Measurements from ENCODE around the gene C8B. TPM values are rescaled to one million over a fixed set of nuclear protein-coding genes. Genes with fewer than 3 reads are reported as not detected.

C8B gene
- polyA plus RNA-seq, 1 donor from 2014 or later, result not detected

GRCh38 chr1:56964349-56965017 is 1.3 kb downstream of the C8B start:
- no peaks in the 10 kb centered on the region for H4K20me1 ChIP-seq (ENCODE audit: insufficient read depth)
- no peaks in the 10 kb centered on the region for H3F3A ChIP-seq (ENCODE audit: insufficient read depth, low read length, poor library complexity, severe bottlenecking)
- H3K4me2 ChIP-seq (ENCODE audit: low read length), result no peak overlapping the region
- H3K9me2 ChIP-seq (ENCODE audit: insufficient read depth, low read length), result no peaks in the 10 kb centered on the region
- H3K36me3 ChIP-seq (ENCODE audit: insufficient read depth, low read length), result no peaks in the 10 kb centered on the region
- no peaks in the 10 kb centered on the region for H3K9me3 ChIP-seq (ENCODE audit: low read length)
- no peak overlapping the region for H3K9ac ChIP-seq (ENCODE audit: low read length)
- no peak overlapping the region for H2AFZ ChIP-seq (ENCODE audit: low read depth, low read length)
- H3K27ac ChIP-seq (ENCODE audit: low read length), result no peak overlapping the region
- no peak overlapping the region for H3K4me3 ChIP-seq (ENCODE audit: low read length)
- H3K27me3 ChIP-seq (ENCODE audit: insufficient read depth, low read depth, low read length), result no peaks in the 10 kb centered on the region
- no peak for TF ChIP-seq EZH2 (IDR thresholded peaks at IDR 0.05; ENCODE audit: borderline replicate concordance, insufficient read depth, low read length, poor library complexity, severe bottlenecking)
- TF ChIP-seq, protein P1, sequence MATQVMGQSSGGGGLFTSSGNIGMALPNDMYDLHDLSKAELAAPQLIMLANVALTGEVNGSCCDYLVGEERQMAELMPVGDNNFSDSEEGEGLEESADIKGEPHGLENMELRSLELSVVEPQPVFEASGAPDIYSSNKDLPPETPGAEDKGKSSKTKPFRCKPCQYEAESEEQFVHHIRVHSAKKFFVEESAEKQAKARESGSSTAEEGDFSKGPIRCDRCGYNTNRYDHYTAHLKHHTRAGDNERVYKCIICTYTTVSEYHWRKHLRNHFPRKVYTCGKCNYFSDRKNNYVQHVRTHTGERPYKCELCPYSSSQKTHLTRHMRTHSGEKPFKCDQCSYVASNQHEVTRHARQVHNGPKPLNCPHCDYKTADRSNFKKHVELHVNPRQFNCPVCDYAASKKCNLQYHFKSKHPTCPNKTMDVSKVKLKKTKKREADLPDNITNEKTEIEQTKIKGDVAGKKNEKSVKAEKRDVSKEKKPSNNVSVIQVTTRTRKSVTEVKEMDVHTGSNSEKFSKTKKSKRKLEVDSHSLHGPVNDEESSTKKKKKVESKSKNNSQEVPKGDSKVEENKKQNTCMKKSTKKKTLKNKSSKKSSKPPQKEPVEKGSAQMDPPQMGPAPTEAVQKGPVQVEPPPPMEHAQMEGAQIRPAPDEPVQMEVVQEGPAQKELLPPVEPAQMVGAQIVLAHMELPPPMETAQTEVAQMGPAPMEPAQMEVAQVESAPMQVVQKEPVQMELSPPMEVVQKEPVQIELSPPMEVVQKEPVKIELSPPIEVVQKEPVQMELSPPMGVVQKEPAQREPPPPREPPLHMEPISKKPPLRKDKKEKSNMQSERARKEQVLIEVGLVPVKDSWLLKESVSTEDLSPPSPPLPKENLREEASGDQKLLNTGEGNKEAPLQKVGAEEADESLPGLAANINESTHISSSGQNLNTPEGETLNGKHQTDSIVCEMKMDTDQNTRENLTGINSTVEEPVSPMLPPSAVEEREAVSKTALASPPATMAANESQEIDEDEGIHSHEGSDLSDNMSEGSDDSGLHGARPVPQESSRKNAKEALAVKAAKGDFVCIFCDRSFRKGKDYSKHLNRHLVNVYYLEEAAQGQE (IDR thresholded peaks at IDR 0.05; ENCODE audit: borderline replicate concordance), result no peak
- no peak for TF ChIP-seq MXI1 (conservative IDR thresholded peaks at IDR 0.05; ENCODE audit: poor library complexity, severe bottlenecking)
- no peaks in the 10 kb centered on the region for H3K79me2 ChIP-seq (replicated peaks; ENCODE audit: insufficient read depth, low read length)

DNA sequence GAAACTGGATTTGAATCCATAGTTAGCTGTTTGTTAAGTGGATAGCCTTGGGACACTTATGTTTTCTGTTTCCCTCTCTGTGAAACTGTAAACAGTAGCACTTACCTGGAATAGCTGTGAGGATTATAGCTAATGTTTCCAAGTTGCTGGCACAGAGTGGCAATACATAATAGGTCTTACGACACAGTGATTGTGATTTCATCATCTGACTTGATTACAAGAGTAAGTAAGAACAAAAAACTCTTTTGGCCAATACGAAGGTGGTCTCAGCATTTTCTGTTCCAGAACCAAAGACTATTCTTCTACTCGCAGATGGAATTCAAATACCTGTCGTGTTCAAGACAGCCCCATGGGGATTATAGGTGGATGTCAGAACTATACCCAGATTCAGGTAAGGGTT is 2.1 kb downstream of the C8B start:
- no peaks in the 10 kb centered on the region for H3K9me2 ChIP-seq (ENCODE audit: insufficient read depth, low read length)
- TF ChIP-seq POLR2AphosphoS5 (IDR thresholded peaks at IDR 0.05), result no peak
- no peak for TF ChIP-seq EP300 (conservative IDR thresholded peaks at IDR 0.05; ENCODE audit: poor library complexity, severe bottlenecking)
- H2AFZ ChIP-seq (ENCODE audit: low read depth, low read length), result no peak overlapping the region

GRCh38 chr1:56961426-56961825 is 4.4 kb downstream of the C8B start:
- no peaks in the 10 kb centered on the region for H4K20me1 ChIP-seq (ENCODE audit: insufficient read depth)
- no peak overlapping the region for H3K4me3 ChIP-seq (ENCODE audit: low read length)
- H3K9me3 ChIP-seq (ENCODE audit: low read length), result no peaks in the 10 kb centered on the region
- H2AFZ ChIP-seq (ENCODE audit: low read depth, low read length), result no peak overlapping the region
- no peaks in the 10 kb centered on the region for H3K27me3 ChIP-seq (ENCODE audit: insufficient read depth, low read depth, low read length)
- H3K79me2 ChIP-seq (replicated peaks; ENCODE audit: insufficient read depth, low read length), result no peaks in the 10 kb centered on the region
- no peaks in the 10 kb centered on the region for H3F3A ChIP-seq (ENCODE audit: insufficient read depth, low read length, poor library complexity, severe bottlenecking)
- H3K36me3 ChIP-seq (ENCODE audit: insufficient read depth, low read length), result no peaks in the 10 kb centered on the region
- no peak overlapping the region for H3K27ac ChIP-seq (ENCODE audit: low read length)
- H3K9ac ChIP-seq (ENCODE audit: low read length), result no peak overlapping the region
- H3K4me2 ChIP-seq (ENCODE audit: low read length), result no peak overlapping the region
- TF ChIP-seq TAF1 (IDR thresholded peaks at IDR 0.05; ENCODE audit: low read depth) (no peak), POLR2AphosphoS5 (IDR thresholded peaks at IDR 0.05) (no peak), CTCF (IDR thresholded peaks at IDR 0.05; ENCODE audit: poor library complexity, severe bottlenecking) (no peak), EP300 (conservative IDR thresholded peaks at IDR 0.05; ENCODE audit: poor library complexity, severe bottlenecking) (no peak), RAD21 (conservative IDR thresholded peaks at IDR 0.05) (no peak), EZH2 (IDR thresholded peaks at IDR 0.05; ENCODE audit: borderline replicate concordance, insufficient read depth, low read length, poor library complexity, severe bottlenecking) (no peak), MXI1 (conservative IDR thresholded peaks at IDR 0.05; ENCODE audit: poor library complexity, severe bottlenecking) (no peak), SMC3 (conservative IDR thresholded peaks at IDR 0.05; ENCODE audit: poor library complexity) (no peak)
- TF ChIP-seq, protein P1 (IDR thresholded peaks at IDR 0.05; ENCODE audit: borderline replicate concordance), result no peak
- H3K9me2 ChIP-seq (ENCODE audit: insufficient read depth, low read length), result no peaks in the 10 kb centered on the region

More for the DNA sequence above, 2.1 kb downstream of the C8B start:
- Histone ChIP-seq H3K79me2 (replicated peaks; ENCODE audit: insufficient read depth, low read length) (no peaks in the 10 kb centered on the region), H3K4me2 (ENCODE audit: low read length) (no peak overlapping the region), H3F3A (ENCODE audit: insufficient read depth, low read length, poor library complexity, severe bottlenecking) (no peaks in the 10 kb centered on the region), H3K9me3 (ENCODE audit: low read length) (no peaks in the 10 kb centered on the region), H3K27me3 (ENCODE audit: insufficient read depth, low read depth, low read length) (no peaks in the 10 kb centered on the region), H3K36me3 (ENCODE audit: insufficient read depth, low read length) (no peaks in the 10 kb centered on the region), H3K9ac (ENCODE audit: low read length) (no peak overlapping the region), H3K4me3 (ENCODE audit: low read length) (no peak overlapping the region), H4K20me1 (ENCODE audit: insufficient read depth) (no peaks in the 10 kb centered on the region), H3K27ac (ENCODE audit: low read length) (no peak overlapping the region)
